GM18519 (cell line): ENCODE measurements around the gene PPA2.
"Not testable (repeated sequence)": the region's sequence is repeated elsewhere in the genome, so short reads cannot be mapped to it uniquely, and the experiment has no call there.

Experiments
- ATAC-seq: cut with Tn5 transposase; IDR thresholded peaks from one replicate; pipeline ENCODE4 v1.9.1; 2021; ENCODE audit warnings: mild to moderate bottlenecking, moderate library complexity; ENCODE audit not compliant: unreplicated experiment, low FRiP score

Gene PPA2

DNA sequence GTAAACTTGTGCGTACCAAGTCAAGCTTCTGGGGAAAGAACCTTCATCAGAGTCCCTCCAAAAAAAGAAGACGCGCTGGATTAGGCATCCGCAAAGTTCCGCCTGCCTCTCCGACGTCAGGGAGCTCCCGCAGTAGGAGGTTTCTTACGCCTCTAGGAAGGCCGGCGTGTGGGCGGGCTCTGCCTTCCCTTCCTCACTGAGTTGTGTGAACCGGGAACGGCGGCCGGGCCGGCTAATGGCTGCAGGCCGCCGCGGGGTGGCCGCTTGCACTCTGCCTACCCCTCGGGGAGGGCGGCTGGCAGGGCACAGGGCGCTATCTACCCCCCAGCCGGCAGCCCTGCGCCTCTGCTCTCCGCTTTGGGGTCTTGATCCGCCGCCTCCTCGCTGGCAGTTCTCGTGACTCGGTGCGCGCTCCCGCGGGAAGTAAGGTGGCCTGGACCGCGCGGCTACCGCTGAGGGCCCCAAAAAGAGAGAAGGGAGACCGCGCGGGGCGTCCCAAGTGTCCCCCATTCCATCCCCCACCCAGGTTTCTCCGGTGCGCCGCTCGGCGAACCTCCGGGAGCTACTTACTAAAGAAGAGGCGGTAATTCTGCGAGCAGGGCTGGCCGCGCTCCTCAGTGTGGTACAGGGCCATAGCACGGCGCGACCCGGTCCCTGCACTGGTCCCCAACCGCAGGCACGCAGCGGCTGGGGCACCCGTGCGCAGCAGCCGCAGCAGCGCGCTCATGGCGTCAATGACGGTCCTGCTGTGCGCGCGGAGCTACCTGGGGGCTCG, at the start of gene PPA2:
Gene PPA2, minus strand, starts transcription at position 739 of the 775 bp plus-strand sequence. Its CDS starts 12 bp downstream, at position 727.
- peak; percentile 78 for ATAC-seq

DNA sequence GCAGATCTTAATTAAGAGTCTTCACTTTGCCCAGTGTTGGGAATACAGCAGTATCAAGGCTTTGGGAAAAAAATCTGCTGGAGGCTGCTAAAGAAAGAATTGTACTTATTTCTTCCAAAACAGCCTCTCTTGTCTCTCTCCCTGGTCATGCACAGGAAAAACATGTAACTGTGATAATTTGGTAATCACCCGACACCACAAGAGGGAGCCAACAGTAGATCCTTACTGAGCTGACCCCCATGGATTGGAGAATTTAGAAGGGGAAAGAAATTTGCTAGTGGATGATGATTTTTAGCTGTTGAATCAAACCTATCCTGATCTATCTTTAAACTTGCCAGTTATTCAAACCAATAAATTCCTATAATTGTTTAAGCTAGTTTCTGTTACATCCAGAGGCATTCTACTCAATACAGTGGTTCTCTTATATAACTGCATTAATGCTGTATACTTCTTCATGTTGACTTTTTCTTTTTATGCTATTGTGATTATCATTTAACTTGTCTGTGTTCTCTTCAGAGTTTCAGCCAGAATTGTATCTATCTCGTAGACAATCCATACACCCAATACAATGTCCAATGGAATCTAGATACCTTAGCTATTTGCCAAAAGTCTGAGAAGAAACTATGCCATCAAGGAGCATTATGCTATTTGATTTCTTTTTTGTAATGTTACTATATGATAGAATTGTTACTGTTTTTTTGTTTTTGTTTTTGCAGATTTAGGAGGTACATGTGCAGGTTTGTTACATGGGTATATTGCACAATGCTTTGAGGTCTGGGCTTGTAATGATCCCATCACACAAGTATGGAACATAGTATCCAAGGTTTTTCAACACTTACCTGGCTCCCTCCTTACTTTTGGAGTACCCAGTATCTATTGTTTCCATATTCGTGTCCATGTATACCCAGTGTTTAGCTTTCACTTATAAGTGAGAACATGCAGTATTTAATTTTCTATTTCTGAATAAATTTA, 47.2 kb upstream of the PPA2 start:
- peak; percentile 64 for ATAC-seq

DNA sequence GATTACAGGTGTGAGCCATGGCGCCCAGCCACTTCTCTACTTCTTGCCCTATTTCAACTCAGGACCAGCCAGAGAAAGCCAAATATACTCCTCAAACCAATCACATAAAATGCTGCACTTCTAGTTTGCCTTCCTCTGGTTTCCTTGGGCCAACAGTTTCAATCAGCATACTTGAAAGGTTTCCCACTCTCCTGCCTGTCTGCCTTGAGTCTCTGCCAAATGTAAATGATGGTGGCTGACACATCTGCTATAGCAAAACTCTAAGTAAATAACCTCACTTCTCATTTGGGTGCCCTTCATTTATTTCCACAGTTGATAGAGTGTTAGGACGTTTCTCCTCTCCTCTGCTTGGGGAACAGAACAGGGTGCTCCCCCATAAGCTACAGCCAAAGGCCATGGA, 36.4 kb upstream of the PPA2 start:
- no peak for ATAC-seq

DNA sequence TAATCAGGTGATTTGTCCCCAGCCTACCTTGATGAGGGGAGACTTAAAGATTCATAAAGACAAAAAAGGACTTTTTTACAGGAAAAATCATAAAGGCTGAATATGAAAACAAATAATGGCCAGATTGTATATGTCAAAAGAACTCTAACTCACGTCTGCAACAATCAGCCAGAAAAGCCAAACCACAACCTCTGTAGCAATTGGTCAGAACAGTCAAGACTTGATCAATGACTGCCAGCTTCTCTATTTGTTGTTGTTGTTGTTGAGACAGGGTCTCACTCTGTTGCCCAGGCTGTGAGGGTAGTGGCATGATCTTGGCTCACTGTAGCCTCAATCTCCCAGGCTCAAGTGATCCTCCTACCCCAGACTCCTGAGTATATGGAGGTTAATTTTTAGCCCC, 35.9 kb upstream of the PPA2 start:
- ATAC-seq = no peak

DNA sequence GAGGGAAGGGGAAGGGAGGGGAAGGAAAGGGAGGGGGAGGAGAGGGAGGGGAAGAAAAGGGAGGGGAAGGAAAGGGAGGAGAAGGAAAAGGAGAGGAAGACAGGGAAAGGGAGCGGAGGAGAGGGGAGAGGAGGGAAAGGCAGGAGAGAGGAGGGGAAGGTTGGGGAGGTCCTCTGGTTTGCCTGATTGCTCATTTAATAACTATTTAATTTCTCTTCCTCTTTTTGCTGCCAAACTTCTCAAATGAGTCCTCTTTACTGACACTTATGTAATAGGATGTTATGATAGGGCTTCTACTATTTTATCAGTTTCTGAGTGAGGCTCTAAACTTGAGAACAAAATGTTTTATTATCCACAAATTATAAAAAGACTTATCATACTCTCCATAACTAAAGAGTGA, 35.4 kb upstream of the PPA2 start:
- ATAC-seq = peak; percentile 92

DNA sequence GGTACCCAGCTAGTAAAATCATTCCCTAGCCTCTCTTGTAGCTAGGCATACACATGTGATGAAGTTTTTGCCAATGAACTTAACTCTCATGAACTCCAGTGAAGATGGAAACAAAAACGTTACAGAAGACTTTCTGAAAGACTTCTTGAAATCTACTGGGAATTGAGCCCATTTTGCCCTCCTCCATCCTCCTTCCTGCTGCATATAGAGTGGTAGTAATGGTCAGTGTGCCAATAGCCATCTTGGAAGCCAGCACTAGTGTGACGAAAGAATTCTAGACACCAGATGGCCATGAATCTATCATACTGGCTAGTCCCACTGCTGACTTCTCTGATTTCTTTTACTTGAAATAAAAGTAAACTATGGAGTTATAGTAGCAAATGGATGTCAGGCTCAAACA, 30.9 kb upstream of the PPA2 start:
- ATAC-seq = no peak

DNA sequence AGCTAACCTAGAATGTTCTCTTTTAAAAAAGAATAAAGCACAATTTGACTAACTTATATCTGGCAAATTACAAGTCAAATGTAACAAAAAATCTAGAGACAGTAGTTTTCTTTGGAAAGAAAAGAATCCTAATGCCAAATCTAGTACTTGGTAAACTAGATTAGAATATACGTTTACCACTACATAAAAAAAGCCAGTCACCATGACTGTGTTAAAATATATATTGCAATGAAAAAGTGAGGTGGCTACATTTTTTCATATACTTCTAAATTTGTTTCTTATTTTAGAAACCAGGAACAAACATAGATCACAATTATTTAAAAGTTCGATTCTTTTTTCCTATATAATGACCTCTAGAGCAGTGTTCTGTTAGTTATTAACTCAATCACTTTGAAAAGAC, 29.6 kb upstream of the PPA2 start:
- ATAC-seq = no peak

DNA sequence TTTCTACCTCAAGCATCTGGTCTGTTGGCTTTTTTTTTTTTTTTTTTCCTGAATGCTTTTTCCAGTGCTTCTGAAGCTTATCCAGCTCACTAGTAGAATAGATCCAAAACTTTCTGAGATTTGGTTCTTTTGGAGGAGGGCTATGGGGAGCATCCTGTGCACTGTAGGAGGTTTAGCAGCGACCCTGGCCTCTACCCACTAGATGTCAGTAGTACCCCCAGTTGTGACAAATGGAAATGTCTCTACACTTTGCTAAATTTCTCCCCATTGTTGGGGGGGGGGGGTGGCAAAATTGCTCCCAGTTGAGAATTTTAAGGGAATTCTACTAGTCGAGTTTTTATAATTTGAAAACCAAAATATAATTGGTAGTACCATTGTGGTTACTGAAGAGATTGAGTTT, 23.0 kb upstream of the PPA2 start:
- no peak for ATAC-seq

DNA sequence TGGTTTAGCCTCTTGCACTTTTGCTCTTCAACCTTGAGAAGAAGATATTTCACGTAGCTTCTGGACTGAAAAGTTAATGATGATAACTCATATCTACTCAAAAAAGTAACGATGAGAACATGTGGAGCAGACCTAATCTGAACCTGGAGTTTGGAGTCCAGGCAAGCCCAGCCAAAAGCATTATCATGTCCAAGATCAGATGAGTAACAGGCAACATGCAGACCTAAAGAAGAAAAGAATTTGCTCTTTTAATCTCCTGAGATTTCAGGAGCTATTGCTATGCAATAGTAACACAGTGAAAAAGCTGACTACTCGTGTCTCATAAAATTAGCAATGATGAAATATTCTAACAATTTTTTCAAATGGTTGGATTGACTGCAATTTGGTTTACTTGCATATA, 21.8 kb upstream of the PPA2 start:
- ATAC-seq = no peak

DNA sequence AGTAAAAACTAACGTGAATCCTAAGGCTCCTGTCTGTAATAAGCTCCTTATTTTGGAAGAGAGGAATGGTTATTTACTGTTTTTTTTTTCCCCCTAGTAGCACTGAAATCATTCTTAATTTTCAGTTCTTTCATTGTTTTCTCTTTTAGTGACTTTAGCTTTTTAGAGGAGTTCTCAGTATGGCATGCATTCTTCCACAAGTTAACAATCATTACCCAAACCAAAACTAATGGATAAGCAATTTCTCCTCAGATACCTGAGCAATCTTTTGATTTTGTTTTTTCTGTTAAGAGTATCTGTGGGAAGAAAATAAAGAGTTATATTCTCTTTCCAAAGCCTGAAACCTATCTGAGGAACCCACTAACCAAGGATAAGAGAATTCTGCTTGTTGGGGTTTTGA, 16.7 kb upstream of the PPA2 start:
- no peak for ATAC-seq

DNA sequence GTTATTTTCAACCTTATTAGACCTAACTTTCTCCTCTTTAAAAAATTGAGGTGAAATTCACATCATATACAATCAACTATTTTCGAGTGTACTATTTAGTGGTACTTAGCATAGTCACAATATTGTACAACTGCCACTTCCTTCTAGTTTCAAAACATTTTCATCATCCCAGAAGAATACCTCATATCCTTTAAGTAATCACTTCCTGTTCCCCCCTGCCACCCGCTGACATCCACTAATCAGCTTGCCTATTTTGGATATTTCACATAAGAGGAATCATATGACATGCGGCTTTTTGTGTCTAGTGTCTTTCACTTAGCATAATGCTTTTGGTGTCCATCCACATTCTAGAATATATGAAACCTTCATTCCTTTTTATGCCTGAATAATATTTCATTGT, 10.0 kb upstream of the PPA2 start:
- no peak for ATAC-seq

DNA sequence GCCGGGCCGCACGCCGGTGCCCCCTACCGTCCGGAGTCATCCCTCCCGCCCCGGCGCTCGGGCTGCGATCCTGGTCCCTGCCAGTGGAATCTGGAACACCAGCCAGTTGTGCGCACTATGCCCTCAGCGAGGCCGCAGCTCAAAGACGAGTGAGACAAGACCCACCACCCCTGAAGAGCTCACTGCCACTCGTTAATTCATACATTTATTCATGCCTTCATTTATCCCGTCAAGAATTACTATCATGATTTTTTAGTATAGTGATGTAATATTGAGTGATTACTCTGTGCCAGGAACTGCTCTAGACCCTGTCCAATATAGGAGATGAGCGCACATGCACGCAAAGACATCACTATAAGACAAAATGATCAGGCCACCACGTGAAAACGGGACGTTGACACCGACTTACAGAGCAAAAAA, 247 bp upstream of the PPA2 start:
- peak; percentile 9 for ATAC-seq

DNA sequence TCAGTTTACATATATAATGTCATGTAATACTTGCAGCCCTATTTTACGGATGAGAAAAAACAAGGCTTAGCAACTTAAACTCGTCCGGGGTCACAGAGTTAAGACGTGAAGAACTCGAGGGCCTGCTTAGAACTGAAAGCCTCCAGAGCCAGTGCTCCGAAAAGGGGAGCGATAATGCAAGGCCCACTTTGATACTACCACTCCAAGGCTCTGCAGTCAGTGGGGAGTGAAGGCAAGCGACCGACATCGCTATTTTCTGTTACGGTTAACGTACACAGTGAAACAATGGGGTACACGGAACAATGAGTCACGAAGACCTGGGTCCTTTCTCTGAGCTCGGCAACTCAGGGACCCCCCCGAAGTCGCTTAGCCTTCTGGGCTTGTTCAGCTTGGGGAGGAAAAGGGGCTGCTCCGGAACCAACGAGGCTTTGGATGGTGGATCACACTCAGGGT, 965 bp downstream of the PPA2 start:
- no peak for ATAC-seq

DNA sequence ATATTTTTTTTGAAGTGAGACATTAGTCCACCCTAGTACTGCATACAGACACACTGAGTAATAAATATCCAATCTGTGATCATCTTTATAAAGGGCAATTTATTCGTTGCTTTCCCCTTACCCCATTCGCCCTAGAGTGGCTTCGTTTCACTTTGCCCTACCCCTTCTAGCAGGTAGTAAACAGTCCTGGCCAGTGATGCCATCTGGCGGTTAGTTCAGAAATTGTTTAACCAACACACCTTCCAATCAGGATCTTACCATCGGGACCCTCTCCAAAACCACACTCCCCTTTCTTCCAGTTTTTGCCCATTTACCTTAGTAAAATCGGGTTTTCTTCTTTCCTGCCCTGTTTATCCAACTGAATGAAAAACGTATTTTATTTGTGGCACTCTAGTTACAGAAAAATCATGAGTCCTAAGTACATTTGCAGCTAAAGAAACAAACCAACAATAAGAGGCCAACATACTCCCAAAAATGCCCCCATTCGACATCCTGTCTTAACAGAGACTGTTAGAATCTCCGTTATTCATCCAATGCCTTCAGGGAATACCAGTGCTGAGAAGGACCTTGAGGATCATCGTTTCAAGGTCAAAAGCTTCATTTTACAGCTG, 2.2 kb downstream of the PPA2 start:
- peak; percentile 25 for ATAC-seq

DNA sequence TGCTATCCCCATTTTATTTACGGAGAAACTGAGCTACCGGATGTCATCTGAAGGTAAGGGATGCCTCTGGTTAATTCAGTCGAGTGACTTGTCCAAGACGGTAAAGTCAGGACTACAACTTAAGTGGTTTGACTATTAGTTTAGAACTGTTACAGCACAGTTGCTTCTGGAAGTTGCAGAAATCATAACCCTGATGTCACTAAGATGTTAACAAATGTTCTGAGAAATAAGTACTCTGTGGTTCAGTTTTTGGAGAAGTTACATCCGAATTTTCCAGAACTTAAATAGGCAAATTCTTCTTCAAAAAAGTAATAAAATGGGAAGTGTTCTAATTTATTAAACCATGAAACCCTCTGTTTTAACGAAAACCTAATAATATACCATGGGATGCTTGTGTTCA, 3.1 kb downstream of the PPA2 start:
- no peak for ATAC-seq

DNA sequence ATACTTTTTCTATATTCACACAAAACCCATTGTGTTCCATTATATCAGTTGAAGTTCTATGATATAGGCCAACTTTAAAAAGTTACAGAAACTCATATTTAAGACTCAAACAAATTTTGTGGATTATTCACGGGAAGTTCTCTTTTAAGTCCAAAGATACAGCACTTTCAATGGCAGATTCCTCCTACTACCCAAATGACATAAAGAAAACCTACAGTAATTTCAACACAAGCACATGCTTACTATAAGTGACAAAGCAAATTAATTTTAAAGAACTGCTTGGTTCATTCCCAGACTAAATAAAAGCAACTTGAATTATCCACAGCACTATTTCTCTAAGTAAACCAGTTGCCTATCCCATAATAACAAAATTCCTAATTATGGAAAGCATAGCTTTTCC, 4.1 kb downstream of the PPA2 start:
- ATAC-seq = no peak

DNA sequence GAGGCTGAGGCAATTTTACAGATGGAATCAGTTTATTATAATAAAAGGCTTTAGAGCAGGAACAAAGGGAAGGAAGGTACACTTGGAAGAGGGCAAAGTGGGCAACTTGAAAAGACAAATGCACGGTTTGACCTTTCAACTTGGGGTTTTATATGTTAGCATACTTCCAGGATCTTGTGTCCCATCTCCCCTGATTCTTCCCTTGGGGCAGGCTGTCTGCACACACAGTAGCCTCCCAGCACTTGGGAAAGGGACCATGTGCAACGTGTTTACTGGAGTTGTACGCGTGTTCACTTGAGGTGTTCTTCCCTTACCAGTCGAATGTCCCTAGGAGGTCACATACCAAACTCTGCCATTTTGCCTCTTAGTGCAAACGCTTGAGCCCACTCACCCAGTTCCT, 7.3 kb downstream of the PPA2 start:
- no peak for ATAC-seq

DNA sequence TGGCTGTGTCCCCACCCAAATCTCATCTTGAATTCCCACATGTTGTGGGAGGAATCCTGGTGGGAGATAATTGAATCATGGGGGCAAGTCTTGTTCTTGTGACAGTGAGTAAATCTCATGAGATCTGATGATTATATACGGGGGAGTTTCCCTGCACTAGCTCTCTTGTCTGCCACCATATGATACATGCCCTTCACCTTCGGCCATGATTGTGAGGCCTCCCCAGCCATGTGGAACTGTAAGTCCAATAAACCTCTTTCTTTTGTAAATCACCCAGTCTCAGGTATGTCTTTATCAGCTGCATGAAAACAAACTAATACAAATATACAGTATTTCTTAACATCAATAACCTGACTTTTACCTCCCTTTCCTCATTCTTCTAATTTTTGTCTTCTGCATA, 9.3 kb downstream of the PPA2 start:
- not testable (repeated sequence) for ATAC-seq

DNA sequence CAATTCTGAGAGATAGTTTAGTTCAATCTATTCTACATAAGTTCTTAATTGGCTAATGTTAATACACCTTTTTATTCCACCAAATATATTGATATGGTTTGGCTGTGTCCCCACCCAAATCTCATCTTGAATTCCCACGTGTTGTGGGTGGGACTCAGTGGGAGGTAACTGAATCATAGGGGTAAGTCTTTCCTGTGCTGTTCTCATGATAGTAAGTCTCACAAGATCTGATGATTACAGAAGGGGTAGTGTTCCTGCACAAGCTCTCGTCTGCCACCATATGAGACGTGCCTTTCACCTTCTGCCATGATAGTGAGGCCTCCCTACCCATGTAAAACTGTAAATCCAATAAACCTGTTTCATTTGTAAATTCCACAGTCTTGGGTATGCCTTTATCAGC, 11.3 kb downstream of the PPA2 start:
- ATAC-seq = no peak

DNA sequence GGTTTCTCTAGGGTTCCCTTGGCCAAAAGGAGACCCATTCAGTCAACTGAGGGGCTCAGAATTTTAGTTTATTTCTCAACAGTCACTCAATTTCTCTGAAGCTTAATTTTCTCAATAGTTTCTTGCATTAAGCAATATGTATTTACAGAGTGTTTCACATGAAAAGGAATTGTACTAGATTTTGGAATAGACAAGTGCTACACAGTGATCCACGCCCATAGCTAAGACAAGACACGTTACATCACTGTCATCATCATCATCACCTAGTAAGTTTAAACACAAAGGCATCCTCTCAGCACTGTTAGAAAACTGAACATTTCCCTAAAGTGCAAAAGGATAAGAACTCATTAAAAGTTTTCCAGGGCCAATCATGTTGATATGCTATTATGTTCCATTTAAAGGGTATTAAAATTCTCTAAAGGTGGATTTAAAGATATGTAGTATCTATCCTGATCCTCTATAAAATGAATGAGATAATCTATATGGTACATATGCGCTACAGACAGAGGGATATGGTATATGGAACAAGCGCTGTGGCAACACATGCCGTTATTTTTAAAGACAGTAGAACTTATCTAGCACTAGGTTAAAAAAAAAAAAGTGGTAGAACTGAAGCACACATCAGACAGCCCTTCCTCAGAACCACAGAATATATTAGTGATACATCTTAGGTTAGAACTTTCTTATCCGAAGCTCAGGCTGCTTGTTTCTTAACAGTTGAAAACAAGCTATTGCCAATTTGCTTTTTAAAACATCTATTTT, 12.1 kb downstream of the PPA2 start:
- no peak for ATAC-seq
